DMS79 (cell line): Measurements from ENCODE around the gene AKAP10.
"Not testable (repeated sequence)": the region's sequence is repeated elsewhere in the genome, so short reads cannot be mapped to it uniquely, and the experiment has no call there.

Experiments used
- DNase-seq: peaks from one replicate; lab custom pipeline; 2025; lab: John Stamatoyannopoulos, UW

AKAP10 gene

DNA sequence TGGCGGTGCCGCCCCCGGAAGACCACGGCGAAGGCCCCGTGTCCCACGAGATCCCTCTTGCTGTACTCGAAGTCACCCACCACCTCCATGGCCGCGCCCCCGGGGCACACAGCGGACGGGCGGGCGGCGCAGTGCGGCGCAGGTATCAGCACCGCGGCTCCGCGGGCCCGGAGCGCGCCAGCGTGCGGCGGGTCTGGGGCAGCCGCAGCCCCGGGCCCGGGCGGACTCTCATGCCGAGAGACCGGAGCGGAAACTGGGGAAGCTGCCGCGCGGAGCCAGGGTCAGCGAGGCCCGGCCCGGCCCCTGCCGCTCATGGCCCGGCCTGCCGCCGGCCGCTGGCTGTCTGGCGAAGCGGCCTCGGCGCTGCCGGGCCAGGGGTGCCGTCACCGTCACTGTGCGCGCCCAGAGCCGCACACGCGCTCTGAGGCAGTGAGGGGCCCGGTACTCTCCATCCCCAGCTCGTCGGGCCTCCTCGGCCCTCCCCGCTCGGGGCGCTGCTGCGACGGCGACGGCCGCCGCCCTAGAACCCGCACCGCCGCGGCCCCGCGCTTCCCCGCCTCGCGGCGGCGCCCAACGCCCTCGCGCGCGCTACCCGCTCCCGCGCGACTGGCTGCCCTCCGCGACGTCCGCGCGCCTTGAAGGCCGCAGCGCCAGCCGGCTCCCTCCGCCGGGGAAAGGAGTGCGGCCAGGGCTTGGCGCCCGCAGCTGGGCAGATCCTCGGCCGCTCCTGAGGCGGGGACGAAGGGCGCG lies 110.1 kb downstream of the AKAP10 start, which contains the start of gene ULK2:
Gene ULK2, minus strand, starts transcription at position 608 of the 750 bp plus-strand sequence. Its CDS starts 519 bp downstream, at position 89.
- DNase-seq = no peak

DNA sequence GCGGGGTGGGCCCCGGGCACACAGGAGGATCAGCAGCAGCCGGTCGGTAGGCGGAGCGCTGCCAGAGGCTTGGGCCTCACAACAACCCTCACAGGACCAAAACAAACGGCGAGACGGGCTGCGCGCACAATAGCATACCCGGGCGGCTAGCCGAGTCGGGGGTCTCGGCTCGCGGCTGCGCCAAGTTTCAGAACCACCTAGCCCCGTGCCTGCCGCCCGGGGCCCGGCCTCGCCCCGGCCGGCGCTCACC lies 110.6 kb downstream of the AKAP10 start:
- DNase-seq = no peak

DNA sequence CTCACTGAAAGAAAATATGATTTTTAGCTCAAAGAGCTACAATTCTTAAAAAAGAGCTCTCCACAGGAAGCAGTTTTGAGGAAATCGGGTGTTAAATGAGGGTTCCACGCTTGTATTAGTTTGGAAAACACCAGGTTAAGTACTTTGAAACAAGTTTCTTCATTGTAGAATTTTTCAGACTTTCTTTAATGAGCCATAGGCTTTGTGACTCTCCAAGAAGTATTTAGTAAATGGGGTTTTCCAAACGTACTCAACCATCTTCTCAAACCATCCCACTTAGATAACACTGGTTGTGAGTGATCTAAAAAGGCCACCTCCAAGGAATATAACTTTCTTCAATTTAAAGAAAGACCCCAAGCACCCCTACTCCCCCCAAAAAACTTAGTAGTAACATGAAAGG lies 112.6 kb downstream of the AKAP10 start:
- DNase-seq = no peak

DNA sequence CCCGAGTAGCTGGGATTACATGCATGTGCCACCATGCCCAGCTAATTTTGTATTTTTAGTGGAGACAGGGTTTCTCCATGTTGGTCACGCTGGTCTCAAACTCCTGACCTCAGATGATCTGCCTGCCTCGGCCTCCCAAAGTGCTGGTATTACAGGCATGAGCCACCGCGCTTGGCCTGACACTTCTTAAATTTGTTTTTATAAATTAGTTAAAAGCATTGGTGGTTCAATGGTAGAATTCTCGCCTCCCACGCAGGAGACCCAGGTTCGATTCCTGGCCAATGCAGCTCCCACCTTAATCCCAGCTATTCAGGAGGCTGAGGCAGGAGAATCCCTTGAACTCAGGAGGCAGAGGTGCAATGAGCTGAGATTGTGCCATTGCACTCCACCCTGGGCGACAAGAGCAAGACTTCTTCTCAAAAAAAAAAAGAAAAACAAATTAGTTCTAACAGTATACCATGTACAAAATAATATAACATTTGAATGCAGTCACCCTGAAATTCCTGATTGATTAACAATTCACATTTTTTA lies 116.9 kb downstream of the AKAP10 start:
- not testable (repeated sequence) for DNase-seq

DNA sequence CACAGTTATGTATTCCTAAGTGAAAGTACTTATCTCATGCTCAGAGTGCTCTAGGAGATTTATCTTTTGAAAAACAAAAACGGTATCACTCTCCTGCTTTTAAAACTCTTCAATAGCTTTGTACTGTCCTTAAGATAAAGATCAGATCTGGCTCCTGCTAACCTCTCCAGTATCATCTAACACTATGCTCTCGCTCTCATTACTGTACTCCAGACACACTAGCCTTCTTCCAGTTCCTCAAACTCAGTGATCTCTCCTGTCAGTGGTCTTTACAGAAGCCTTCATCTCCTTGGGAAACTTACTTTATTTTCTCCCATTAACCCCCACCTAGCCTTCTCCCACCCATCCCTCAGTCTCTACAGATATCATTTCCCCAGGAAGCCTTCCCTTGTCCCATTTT lies 120.0 kb downstream of the AKAP10 start:
- DNase-seq = no peak
